SK-N-MC (cell line): ENCODE measurements around the gene A4GALT.

Experiments
- DNase-seq: peaks from one replicate; pipeline ENCODE4 v3.0.0-alpha.2; 2011; ENCODE audit warnings: low read depth, low spot score
- H3K27ac ChIP-seq: fragments of 200-600 bp; sonication (generic); 2 replicates; pipeline ENCODE4 v1.5.1; 2016; ENCODE audit warnings: mixed run types
- H3K36me3 ChIP-seq: fragments of 200-600 bp; sonication (generic); 2 replicates; pipeline ENCODE4 v1.6.1; 2017; ENCODE audit warnings: antibody characterized with exemption, low read length, mixed read lengths; ENCODE audit not compliant: insufficient read depth
- H3K4me3 ChIP-seq: fragments of 200-600 bp; sonication (generic); 2 replicates; pipeline ENCODE4 v1.5.1; 2016
- H3K9ac ChIP-seq: fragments of 200-600 bp; sonication (generic); 2 replicates; pipeline ENCODE4 v1.8.0; 2017; ENCODE audit warnings: mixed run types, mixed read lengths; ENCODE audit not compliant: insufficient read length
- H3K9me3 ChIP-seq: fragments of 200-600 bp; sonication (generic); 2 replicates; pipeline ENCODE4 v1.6.1; 2017; ENCODE audit warnings: low read depth, mild to moderate bottlenecking, antibody characterized with exemption, low read length, moderate library complexity, mixed read lengths
- EZH2 ChIP-seq: fragments of 200-600 bp; sonication (generic); IDR thresholded peaks from one replicate; pipeline ENCODE4 v1.6.1; 2017; ENCODE audit warnings: antibody characterized with exemption
- FOXP2 ChIP-seq: optimal IDR thresholded peaks from 2 replicates; pipeline ENCODE3; 2011; ENCODE audit warnings: mild to moderate bottlenecking, moderate library complexity; ENCODE audit not compliant: insufficient read depth; ENCODE audit errors: extremely low read length, control extremely low read depth
- POLR2AphosphoS5 ChIP-seq: IDR thresholded peaks from 2 replicates; pipeline ENCODE4 v1.6.1; 2012; ENCODE audit warnings: mild to moderate bottlenecking, low read depth, low read length, borderline replicate concordance

A4GALT gene

DNA sequence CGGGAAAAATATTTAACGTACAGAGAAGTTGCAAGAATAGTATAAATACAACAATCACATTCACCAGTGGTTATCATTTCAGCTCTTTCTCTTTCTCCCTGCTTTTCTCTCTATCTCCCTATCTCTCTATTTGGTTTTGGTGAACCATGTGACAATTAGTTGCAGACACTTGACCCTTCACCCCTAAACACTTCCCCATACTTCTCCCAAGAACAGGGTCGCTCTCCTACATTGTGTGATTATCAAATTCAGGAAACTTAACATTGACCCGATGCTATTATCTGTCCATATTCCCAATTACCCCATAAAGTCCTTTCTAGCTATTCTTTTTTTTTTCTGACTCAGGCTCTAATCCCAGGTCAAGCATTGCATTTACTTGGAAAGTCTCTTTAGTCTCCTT is 66.7 kb downstream of the A4GALT start:
- no peaks in the 10 kb centered on the region for H3K36me3 ChIP-seq
- no peak overlapping the region for H3K9ac ChIP-seq
- no peak for TF ChIP-seq EZH2
- TF ChIP-seq POLR2AphosphoS5: no peak
- no peak for TF ChIP-seq FOXP2
- H3K9me3 ChIP-seq: no peaks in the 10 kb centered on the region
- no peak for DNase-seq
- no peak overlapping the region for H3K4me3 ChIP-seq
- no peak overlapping the region for H3K27ac ChIP-seq

DNA sequence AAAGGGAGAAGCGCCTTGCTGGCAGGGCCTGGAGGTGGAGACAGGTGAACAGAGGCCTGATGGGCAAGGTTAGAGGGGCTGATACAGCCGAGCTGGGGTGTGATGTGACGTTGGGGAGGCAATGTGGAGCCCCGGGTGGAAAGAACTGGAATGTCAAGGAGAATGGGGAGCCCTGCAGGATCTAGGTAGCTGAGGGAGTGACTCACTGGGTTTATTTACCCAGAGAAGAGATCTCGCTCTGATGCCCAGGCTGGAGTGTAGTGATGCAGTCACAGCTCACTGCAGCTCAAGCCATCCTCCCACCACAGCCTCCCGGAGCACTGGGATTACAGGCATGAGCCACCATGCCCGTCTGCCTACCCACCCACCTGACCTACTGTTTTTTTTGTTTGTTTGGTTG is 69.5 kb downstream of the A4GALT start:
- DNase-seq: no peak
- Histone ChIP-seq H3K36me3 (no peaks in the 10 kb centered on the region), H3K9me3 (no peaks in the 10 kb centered on the region), H3K9ac (no peak overlapping the region), H3K4me3 (no peak overlapping the region), H3K27ac (no peak overlapping the region)
- TF ChIP-seq FOXP2: no peak

DNA sequence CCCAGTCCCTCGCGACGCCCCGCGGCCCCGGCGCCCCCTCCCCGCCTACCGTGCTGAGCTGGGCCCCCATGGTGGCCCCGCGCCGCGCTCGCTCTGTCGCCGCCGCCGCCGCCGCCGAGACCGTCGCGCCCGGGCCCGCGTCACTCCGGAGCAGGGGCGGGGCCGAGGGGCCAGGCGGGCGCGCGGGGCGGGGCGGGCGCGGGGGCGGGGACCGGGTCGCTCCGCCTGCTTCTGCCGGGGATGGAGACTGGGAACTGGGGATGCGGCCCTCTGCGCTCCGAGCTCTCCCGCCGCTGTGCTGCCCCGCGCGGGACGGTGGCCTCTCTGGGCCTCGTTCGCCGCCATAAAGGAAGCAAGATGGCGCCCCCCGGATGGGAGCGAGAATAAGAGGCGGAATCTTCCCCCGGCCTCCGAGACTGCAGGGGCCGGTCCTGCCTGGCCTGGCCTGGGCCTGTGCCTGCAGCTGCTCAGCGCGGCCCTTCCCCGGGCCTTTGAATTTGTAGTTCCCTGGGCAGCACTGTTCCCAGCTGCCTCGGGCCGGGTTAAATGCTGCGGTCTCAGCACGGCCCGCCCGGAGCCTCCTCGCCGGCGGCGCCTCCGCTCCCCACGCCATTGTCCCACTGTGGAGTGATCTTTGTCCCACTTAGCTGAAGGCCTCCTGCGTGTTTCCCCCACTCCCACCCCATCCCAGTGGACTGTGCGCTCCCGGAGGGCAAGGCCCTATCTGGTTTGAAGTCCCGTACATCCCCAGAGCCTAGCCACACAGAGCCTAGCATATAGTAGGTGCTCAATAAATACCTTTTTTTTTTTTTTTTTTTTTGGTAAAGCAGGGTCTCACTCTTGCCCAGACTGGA is 71.2 kb downstream of the A4GALT start, which contains the start of gene CYB5R3:
Gene CYB5R3 (minus strand): TSS at position 147 of the 854 bp plus-strand sequence. CDS start 77 bp downstream, at position 70.
- Histone ChIP-seq H3K9me3 (no peaks in the 10 kb centered on the region), H3K27ac (no peak within 1 kb of the TSS), H3K9ac (peak within 1 kb of the TSS; percentile 90), H3K36me3 (no peaks in the 10 kb centered on the region), H3K4me3 (peak within 1 kb of the TSS; percentile 92)
- TF ChIP-seq EZH2 (no peak), FOXP2 (no peak), POLR2AphosphoS5 (peak; percentile 60; the same call in 1 of the 2 replicates)
- no peak for DNase-seq

DNA sequence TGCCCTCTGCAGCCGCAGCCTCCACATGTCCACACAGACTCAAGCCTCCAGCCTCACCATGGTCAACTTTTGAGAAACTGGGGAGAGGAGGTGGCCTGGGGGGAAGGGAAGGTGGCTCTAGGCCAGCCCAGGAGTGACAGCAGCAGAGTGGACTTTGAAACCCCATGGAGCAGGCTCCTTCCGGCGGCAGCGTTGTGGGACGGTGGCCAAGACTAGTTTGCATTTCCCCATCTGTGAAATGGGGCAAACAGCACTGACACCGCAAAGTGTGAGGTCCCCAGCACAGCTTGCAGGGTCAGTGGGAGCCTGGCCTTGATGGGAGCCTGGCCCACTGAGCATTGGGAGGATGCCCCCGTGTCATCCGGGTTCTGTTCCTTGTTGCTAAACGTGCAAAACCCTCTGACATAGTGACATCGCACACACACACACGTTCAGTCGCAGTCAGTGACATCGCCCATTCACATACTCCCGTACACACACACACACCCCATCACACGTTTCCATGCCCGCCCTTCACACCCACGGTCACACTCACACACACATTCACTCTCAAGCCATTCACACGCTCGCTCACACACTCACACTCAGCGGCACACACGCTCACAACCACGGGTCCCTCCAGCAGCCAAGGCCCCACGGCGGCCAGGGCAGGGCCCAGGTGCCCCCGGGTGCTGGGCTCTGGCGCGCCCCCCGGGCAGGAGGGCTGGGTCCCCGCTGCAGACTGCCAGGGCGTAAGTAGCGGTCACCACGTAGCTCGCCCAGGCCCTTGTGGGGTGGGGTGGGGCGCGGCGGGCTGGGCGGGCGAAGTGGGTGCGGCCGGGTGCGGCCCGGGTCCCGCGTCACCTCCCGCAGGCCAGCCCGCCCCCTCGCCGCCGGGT is 72.1 kb downstream of the A4GALT start:
- peak overlapping the region; percentile 92 for H3K4me3 ChIP-seq
- H3K27ac ChIP-seq: no peak overlapping the region
- H3K9ac ChIP-seq: peak overlapping the region; percentile 90
- no peaks in the 10 kb centered on the region for H3K9me3 ChIP-seq
- no peak for DNase-seq
- TF ChIP-seq POLR2AphosphoS5 (no peak), EZH2 (no peak), FOXP2 (no peak)
- no peaks in the 10 kb centered on the region for H3K36me3 ChIP-seq

DNA sequence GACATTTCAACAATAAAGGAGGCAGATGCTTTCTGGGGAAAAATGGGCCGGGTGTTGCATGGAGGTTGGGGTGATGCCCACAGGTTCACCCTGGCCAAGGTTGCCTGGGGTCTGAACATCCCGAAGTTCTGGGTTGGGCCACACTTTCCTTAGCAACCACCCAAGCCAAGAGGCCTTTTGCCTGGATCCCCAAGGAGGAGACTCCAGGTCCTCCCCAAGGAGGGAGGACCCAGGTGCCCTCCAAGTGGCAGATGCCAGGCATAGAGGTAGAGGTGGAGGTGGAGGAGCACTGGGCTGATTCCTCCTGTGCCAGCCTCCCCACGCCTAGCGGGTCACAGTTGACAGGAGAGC is 72.7 kb downstream of the A4GALT start:
- TF ChIP-seq FOXP2 (no peak), EZH2 (no peak), POLR2AphosphoS5 (no peak)
- Histone ChIP-seq H3K9me3 (no peaks in the 10 kb centered on the region), H3K36me3 (no peaks in the 10 kb centered on the region), H3K27ac (no peak overlapping the region), H3K4me3 (peak overlapping the region; percentile 92), H3K9ac (peak overlapping the region; percentile 90)
- DNase-seq: no peak

GRCh38 chr22:42646569-42647525 is 73.8 kb downstream of the A4GALT start:
- Histone ChIP-seq H3K9me3 (no peaks in the 10 kb centered on the region), H3K9ac (no peak overlapping the region), H3K27ac (no peak overlapping the region), H3K4me3 (no peak overlapping the region), H3K36me3 (no peaks in the 10 kb centered on the region)
- no peak for TF ChIP-seq FOXP2
- no peak for TF ChIP-seq EZH2
- TF ChIP-seq POLR2AphosphoS5: no peak
- DNase-seq: no peak

DNA sequence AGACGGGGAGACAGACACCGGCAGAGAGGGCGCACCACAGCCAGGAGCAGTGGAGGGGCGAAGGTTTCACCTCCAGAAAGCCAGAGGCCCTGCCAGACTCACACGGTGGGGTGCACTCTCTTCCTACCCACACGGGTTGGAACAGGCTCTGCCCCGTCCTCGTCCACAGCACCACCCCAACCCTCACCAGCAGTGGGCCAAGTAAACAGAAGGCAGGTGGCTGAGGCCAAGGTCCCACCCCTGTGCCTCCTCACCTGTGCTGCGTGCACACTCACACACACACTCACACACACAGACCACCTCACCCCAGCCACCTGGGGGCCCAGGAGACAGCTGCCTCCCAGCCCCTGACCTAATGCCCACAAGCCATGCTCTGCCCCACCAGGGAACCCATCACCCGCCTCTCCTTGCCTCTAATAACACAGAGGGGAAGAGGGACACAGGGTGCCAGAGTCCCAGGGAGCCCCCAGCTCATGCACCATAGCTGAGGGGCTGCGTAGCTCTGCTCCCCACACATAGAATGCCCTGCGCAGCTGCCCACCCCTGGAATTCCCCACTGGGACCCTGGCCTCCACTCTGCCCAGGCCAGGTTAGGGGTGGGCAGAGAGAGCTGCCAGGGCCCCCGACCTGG is 74.6 kb downstream of the A4GALT start:
- H3K9ac ChIP-seq: no peak overlapping the region
- H3K27ac ChIP-seq: no peak overlapping the region
- no peaks in the 10 kb centered on the region for H3K9me3 ChIP-seq
- no peak overlapping the region for H3K4me3 ChIP-seq
- no peak for TF ChIP-seq EZH2
- no peak for TF ChIP-seq POLR2AphosphoS5
- no peak for TF ChIP-seq FOXP2
- no peak for DNase-seq
- H3K36me3 ChIP-seq: no peaks in the 10 kb centered on the region
